Measurements from ENCODE around the gene TPM1. TPM values are rescaled to one million over a fixed set of nuclear protein-coding genes. Genes with fewer than 3 reads are reported as not detected.

TPM1 gene
- total RNA-seq, 4 donors from 2014 or later, result 116 to 307 (median 226) TPM

GRCh38 chr15:63088533-63089245 is 46.1 kb downstream of the TPM1 start:
- peak; percentile 91 for DNase-seq
- no peaks in the 10 kb centered on the region for H3K36me3 ChIP-seq
- peak overlapping the region; percentile 39 to 93 (median 61) for H3K27ac ChIP-seq
- no peaks in the 10 kb centered on the region for H3K9me3 ChIP-seq
- intact Hi-C loops (cut with DNase I), result no loop called here
- TF ChIP-seq, protein P1, sequence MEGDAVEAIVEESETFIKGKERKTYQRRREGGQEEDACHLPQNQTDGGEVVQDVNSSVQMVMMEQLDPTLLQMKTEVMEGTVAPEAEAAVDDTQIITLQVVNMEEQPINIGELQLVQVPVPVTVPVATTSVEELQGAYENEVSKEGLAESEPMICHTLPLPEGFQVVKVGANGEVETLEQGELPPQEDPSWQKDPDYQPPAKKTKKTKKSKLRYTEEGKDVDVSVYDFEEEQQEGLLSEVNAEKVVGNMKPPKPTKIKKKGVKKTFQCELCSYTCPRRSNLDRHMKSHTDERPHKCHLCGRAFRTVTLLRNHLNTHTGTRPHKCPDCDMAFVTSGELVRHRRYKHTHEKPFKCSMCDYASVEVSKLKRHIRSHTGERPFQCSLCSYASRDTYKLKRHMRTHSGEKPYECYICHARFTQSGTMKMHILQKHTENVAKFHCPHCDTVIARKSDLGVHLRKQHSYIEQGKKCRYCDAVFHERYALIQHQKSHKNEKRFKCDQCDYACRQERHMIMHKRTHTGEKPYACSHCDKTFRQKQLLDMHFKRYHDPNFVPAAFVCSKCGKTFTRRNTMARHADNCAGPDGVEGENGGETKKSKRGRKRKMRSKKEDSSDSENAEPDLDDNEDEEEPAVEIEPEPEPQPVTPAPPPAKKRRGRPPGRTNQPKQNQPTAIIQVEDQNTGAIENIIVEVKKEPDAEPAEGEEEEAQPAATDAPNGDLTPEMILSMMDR (IDR thresholded peaks at IDR 0.05), result no peak
- no peak for TF ChIP-seq POLR2A (IDR thresholded peaks at IDR 0.05)
- no peak overlapping the region for H3K4me3 ChIP-seq (replicated peaks in 1 of 3)
- H3K27me3 ChIP-seq, result no peaks in the 10 kb centered on the region
- 27 to 30% methylated on average over 6 of the region's 6 CpGs for WGBS, 2 donors
- H3K4me1 ChIP-seq, result peaks cover 28 to 31% of the 10 kb centered on the region in 2 donors

GRCh38 chr15:63089260-63090043 is 46.9 kb downstream of the TPM1 start:
- no peaks in the 10 kb centered on the region for H3K36me3 ChIP-seq
- no peak overlapping the region for H3K4me3 ChIP-seq (replicated peaks in 1 of 3)
- 36 to 49% methylated on average over 6 of the region's 6 CpGs for WGBS, 2 donors
- H3K27ac ChIP-seq, result peak overlapping the region; percentile 39 to 93 (median 61)
- H3K27me3 ChIP-seq, result no peaks in the 10 kb centered on the region
- peaks cover 28 to 31% of the 10 kb centered on the region in 2 donors for H3K4me1 ChIP-seq
- DNase-seq, result peak; percentile 61 to 65
- intact Hi-C loops (cut with DNase I), result loop anchor here (5.0 kb wide), 2 partner anchors 247 to 307 kb away; no protein-coding TSS in a partner anchor
- TF ChIP-seq, protein P1 (IDR thresholded peaks at IDR 0.05), result no peak
- TF ChIP-seq POLR2A (IDR thresholded peaks at IDR 0.05), result no peak
- H3K9me3 ChIP-seq, result no peaks in the 10 kb centered on the region

GRCh38 chr15:63090472-63090871 is 47.9 kb downstream of the TPM1 start:
- H3K27me3 ChIP-seq, result no peaks in the 10 kb centered on the region

DNA sequence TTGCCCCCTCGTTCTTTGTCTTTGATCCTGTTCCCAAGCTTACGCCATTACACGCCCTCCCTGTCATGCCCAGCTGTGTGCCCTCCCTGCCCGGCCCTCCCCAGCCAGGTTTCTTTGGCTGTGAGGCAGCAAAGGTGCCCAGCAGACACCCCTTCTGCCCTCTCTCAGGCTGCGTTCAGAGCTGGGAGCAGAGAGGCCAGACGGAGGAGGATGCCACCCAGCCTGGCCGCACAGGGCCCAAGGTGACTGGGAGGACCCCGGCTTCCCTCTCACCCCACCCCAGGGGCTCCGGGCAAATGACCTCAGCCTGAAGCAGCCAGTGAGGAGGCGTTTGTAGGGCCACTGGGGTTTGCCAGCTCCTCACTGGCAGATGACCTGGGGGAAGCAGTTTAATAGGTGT is 48.3 kb downstream of the TPM1 start:
- TF ChIP-seq POLR2A (IDR thresholded peaks at IDR 0.05), result no peak
- TF ChIP-seq, protein P1 (IDR thresholded peaks at IDR 0.05), result no peak
- Histone ChIP-seq H3K4me3 (replicated peaks in 1 of 3) (no peak overlapping the region), H3K36me3 (no peaks in the 10 kb centered on the region), H3K9me3 (no peaks in the 10 kb centered on the region), H3K27me3 (no peaks in the 10 kb centered on the region), H3K27ac (peak overlapping the region; percentile 39 to 93 (median 60)), H3K4me1 (peaks cover 28 to 31% of the 10 kb centered on the region in 2 donors)
- intact Hi-C loops (cut with DNase I), result loop anchor here (5.0 kb wide), 2 partner anchors 249 to 309 kb away; no protein-coding TSS in a partner anchor
- WGBS, 2 donors, result 52 to 59% methylated on average over 5 to 6 of the region's 10 CpGs
- DNase-seq, result peak; percentile 39 to 44

More at GRCh38 chr15:63090472-63090871, 47.9 kb downstream of the TPM1 start:
- intact Hi-C loops (cut with DNase I), result loop anchor here (5.0 kb wide), 2 partner anchors 248 to 308 kb away; no protein-coding TSS in a partner anchor
- Histone ChIP-seq H3K4me3 (replicated peaks in 1 of 3) (no peak overlapping the region), H3K27ac (peak overlapping the region; percentile 39 to 93 (median 60)), H3K9me3 (no peaks in the 10 kb centered on the region), H3K36me3 (no peaks in the 10 kb centered on the region), H3K4me1 (peaks cover 28 to 31% of the 10 kb centered on the region in 2 donors)
- peak; percentile 69 to 73 for DNase-seq
- TF ChIP-seq POLR2A (IDR thresholded peaks at IDR 0.05), result no peak
- TF ChIP-seq, protein P1 (IDR thresholded peaks at IDR 0.05), result no peak
- 48 to 52% methylated on average over 9 of the region's 9 CpGs for WGBS, 2 donors
